Effector CD8-positive, alpha-beta T cell (primary cell): ENCODE measurements around the gene LCE3B.
"Not testable (repeated sequence)": the region's sequence is repeated elsewhere in the genome, so short reads cannot be mapped to it uniquely, and the experiment has no call there.

Source experiments
- DNase-seq: peaks from one replicate; lab custom pipeline; 2025; lab: John Stamatoyannopoulos, UW
- total RNA-seq, 4 experiments: gene quantifications; one replicate each; lab custom pipeline; 2026; lab: John Stamatoyannopoulos, UW

Gene LCE3B
- 0 reads per million in 4 experiments for total RNA-seq

GRCh38 chr1:152613511-152613910 is at the start of gene LCE3B:
LCE3B (plus strand) TSS chr1:152613811; CDS start chr1:152613811, 0 bp downstream.
- no peak for DNase-seq

DNA sequence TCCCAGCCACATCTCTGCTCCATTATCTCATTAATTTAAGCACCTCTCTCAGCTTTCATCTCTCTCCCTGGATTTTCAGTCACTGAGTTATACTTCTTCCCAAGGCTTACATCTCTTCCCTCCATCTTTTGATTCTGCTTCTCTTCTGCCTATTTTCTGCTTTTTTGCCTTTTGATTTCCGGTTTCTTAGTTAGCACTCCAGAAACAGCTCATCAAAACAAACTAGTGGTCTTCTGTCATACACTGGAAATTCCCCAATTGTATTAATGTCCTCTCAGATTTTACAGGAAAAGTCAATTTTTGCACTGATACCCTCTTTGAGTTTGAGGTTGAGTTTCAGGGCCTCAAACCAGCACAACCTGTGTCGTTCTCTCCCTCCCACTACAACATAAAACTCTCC is 48.5 kb upstream of the LCE3B start:
- DNase-seq, result no peak

- no peak for DNase-seq
Observed at GRCh38 chr1:152565535-152566215, 47.9 kb upstream of the LCE3B start.

DNA sequence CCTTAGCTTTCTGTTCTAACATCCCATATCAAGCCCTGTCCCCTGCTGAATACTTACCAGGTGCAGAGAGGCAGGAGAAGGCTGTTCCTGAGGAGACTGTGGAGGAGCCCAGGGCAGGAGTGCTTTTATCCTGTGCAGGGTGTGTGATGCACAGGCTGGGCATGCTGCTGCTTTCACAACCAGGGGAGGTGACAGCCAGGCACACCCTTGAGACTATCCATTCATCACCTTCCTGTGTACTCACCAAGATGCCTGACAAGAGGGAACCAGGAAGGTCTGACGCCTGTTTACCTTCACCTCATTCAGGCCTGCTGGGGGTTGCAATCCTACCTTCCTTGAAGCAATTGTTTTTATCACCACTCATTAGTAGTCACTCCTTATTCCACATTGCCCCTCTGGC is 46.9 kb upstream of the LCE3B start, which contains the start of gene LCE3E:
TSS of gene LCE3E (minus strand) at position 100 of the 400 bp plus-strand sequence. CDS start 572 bp downstream, outside the sequence.
- DNase-seq, result no peak

DNA sequence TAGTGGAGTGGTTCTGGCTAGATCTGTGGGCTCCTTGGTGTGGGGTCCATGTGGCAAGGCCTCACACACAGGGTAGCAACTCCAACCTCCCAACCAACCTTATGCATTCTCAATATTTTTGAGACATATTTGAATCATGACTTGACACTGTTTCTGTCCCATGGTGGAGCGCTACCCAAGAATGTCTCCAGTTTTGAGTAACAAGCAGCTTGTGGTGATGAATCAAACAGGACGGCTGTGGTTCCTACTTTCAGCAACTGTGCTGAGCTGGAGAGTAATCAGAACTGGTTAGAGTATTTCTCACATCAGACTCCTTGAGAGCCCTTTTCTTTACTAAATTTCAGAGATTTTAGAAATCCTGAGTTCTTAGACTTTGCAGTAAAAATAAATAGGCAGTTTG is 36.4 kb upstream of the LCE3B start:
- no peak for DNase-seq

DNA sequence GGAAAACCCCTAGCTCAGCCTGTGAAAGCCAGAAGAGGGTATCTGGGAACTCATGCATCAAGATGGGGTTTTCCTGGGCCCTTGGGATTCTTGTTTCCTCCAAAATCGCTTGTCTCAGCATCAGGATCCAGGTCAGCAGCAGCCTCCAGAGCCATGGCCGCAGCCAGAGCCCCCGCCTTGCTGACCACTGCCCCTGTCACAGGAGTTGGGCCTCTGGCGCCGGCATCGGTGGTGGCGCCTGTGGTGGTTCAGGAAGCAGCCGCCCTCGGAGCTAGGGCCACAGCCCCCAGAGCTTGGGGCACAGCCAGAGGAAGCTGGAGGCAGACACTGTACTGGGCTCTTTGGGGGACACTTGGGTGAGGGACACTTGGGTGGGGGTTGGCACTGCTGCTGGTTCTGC is 34.1 kb upstream of the LCE3B start:
- DNase-seq, result not testable (repeated sequence)

GRCh38 chr1:152580433-152580832 is 33.2 kb upstream of the LCE3B start, which contains the start of gene LCE3D:
LCE3D (minus strand) TSS chr1:152580516; CDS start chr1:152579936, 580 bp downstream.
- no peak for DNase-seq

DNA sequence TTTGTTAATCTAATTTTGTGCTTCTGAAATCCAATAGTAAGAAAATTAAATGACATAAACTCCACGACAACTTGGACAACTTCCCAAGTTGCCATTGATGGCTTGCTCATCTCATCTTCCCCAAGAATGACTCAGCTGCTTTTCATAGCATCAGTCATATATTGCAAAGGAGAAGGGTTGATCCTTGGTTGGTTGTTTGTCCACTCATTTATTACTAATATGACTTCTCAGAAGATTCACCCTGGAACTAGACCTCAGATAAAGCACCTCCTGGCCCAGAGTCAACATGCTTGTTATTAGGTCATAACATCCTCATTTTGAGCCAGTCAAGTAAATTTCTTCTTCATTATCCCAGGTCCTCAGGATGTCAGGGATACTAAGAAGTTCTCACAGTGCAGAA is 31.0 kb upstream of the LCE3B start:
- no peak for DNase-seq

- DNase-seq, result no peak
Observed at GRCh38 chr1:152585586-152585985, 28.0 kb upstream of the LCE3B start.

- DNase-seq, result no peak
Observed at GRCh38 chr1:152596986-152597385, 16.6 kb upstream of the LCE3B start.

- no peak for DNase-seq
Observed at GRCh38 chr1:152599934-152600333, 13.7 kb upstream of the LCE3B start, which contains the start of gene LCE3C. LCE3C (plus strand) TSS chr1:152600234; CDS start chr1:152600732, 498 bp downstream.

DNA sequence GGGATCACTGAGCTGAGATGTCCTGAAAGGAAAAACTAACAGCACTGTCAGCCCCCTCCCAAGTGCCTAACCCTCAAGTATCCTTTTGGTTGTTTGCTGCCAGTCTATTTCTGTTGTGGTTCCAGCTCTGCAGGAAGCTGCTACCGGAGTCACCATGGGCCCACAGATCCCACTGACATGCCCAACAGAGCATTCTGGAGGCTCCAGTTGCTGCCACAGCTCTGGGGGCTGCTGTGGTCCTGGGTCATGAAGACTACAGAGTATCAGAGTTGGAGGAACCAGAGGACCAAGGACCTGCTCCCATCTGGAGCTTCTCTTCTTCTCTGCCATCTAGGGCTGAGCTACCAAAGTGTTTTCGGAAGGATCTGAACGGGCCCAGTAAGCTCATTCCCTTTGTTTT is 8.4 kb downstream of the LCE3B start:
- DNase-seq, result no peak

- DNase-seq, result no peak
Observed at GRCh38 chr1:152622803-152623202, 9.2 kb downstream of the LCE3B start, which contains the start of gene LCE3A. LCE3A (minus strand) TSS chr1:152623103; CDS start chr1:152623103, 0 bp downstream.

- no peak for DNase-seq
Observed at GRCh38 chr1:152623203-152623844, 9.7 kb downstream of the LCE3B start.

DNA sequence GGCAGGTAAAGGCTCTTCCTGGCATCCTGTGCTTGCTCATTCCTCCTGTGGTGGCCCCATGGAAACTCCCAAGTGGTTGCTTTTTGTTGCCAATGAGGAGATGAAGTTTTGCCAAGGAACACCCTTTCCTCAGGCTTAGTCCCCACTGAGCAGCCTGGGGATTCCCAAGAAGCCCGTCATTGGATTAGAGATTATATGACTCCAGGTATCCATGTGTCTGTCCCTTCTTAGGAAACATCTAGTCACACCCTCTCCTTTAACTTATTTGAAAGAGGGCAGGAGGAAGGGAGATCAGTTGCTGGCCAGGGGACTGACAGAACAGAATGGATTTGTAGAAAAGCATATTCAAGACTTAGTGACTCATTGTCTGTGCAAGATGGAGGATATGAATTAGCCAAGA is 13.1 kb downstream of the LCE3B start:
- no peak for DNase-seq

GRCh38 chr1:152630596-152630995 is 17.0 kb downstream of the LCE3B start:
- DNase-seq, result no peak

DNA sequence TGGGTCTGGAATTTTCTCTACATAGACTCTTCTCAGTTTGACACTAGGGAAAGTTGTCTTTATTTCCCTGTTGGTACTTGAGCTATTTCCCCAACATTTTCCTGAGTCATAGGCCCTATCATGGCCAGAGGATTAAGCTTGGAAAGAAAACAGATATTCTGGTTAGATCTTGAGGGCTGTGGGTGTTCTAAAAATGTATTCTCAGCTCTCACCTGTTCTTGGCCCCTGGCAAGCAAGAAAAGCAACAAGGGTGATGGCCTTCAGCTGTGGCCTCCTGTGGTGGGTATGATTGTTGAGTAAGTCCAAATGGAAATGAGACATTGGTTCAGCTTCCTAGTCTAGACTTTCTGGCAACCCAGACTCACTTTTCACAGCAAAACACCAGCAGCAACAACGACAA is 26.7 kb downstream of the LCE3B start:
- DNase-seq, result no peak

DNA sequence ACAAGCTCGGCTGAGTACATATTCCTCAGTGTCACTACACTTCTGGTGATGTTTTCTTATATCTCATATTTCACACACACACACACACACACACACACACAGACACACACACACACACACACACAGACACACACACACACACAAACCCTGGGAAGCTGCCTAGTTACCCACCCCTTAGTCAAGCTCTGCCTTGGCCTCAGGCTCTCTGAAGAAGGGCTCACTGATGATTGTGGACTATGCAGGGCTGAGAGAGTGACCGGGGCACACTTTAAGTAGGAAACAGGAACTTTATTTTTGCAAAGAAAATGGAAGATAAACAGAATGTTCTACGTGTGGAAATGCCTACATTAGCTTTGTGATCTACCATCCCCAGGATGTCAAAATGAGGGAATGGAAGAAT is 30.3 kb downstream of the LCE3B start:
- no peak for DNase-seq

GRCh38 chr1:152645146-152645545 is 31.5 kb downstream of the LCE3B start:
- no peak for DNase-seq

- no peak for DNase-seq
Observed at GRCh38 chr1:152646656-152647055, 33.0 kb downstream of the LCE3B start.

DNA sequence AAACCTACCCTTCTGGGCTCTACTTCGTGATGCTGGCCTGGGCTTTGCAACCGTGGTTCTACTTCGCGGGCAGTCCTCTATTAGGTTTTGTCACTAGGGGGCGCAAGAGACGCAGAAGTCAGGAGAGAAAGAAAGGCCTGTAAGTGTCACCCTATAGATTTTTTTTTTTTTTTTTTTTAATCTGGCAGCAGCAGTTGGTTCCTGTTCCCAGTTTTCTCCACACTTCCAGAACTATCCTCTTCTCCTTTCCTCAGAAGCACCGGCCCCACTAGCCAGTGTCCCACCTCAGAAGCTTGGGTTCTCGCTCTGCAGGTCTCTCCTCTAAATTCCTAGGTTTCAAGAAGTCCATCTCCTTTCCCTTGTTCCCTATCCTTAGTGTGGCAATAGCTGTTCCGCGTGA is 40.5 kb downstream of the LCE3B start:
- peak; percentile 5 for DNase-seq

DNA sequence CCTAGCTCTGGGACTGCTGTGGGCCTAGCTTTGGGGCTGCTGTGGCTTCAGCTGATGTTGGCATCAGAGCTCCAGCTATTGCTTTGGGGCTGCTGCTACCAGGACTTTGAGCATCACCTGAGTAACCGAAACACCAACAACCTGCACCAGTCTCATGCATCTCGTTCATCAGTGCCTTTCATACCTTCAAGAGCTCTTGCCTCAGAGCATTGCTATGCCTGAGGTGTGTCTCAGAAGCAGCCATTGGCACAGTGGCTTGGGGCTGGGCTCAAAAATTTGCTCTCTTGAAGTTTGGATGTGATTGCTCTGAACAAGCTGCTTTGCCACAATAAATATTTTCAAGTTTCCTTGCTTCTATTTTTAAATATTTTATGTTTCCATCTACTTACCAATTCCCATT is 42.8 kb downstream of the LCE3B start:
- no peak for DNase-seq

DNA sequence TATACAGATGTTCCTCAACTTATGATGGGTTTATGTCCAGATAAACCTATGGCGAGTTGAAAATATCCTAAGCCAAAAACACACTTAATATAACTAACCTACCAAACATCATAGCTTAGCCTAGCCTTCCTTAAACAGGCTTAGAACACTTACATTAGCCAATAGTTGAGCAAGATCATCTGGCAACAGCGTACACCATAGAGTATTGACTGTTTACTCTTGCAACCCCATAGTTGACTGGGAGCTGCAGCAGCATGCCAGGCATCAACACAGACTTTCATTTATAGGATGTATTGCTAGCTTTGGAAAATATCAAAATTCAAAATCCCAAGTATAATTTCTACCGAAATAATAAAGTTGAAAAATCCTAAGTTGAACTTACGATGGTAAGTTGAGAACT is 44.1 kb downstream of the LCE3B start:
- DNase-seq, result no peak
